ENCODE results near the gene CD180.

DNA sequence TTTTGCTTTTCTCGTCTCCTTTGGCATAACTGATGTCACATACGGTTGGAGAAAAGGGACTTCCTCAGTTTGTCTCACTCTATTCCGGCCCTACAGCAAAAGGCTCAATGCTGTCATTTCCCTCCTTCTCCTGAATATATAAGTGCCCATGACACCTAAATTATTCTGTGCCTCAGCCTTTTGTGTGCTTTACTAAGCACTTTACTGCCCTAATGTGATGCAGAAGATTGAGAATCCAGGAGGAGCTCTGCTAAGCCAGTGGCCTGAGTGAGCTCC is 7.6 kb downstream of the CD180 start:
- no peak for TF ChIP-seq EP300 (IDR thresholded peaks at IDR 0.05)
- TF ChIP-seq, protein P1, sequence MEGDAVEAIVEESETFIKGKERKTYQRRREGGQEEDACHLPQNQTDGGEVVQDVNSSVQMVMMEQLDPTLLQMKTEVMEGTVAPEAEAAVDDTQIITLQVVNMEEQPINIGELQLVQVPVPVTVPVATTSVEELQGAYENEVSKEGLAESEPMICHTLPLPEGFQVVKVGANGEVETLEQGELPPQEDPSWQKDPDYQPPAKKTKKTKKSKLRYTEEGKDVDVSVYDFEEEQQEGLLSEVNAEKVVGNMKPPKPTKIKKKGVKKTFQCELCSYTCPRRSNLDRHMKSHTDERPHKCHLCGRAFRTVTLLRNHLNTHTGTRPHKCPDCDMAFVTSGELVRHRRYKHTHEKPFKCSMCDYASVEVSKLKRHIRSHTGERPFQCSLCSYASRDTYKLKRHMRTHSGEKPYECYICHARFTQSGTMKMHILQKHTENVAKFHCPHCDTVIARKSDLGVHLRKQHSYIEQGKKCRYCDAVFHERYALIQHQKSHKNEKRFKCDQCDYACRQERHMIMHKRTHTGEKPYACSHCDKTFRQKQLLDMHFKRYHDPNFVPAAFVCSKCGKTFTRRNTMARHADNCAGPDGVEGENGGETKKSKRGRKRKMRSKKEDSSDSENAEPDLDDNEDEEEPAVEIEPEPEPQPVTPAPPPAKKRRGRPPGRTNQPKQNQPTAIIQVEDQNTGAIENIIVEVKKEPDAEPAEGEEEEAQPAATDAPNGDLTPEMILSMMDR (IDR thresholded peaks at IDR 0.05): no peak
